Natural killer cell (primary cell): ENCODE data around the gene AGBL4. TPM values are rescaled to one million over a fixed set of nuclear protein-coding genes. Genes with fewer than 3 reads are reported as not detected.

Source experiments
- ATAC-seq, 3 donors: fragments of 150-1000 bp in 2 of 3; fragments of 200-7000 bp in 1 of 3; cut with Tn5 transposase; 1 replicate in 1 of 3; 2 replicates in 2 of 3; pipeline ENCODE4 v1.10.0; 2021; ENCODE audit warnings: mild to moderate bottlenecking in 2 of 3, moderate library complexity in 2 of 3
- DNase-seq, 2 donors: peaks; one replicate each; pipeline versions ENCODE4 v3.0.0 to v3.0.0-alpha.2; 2013 to 2021; ENCODE audit warnings: mixed read lengths in 1 of 2
- H3K27ac ChIP-seq: one replicate; pipeline ENCODE4 v1.5.1; 2013; ENCODE audit warnings: mild to moderate bottlenecking, low read length
- H3K27me3 ChIP-seq: one replicate; pipeline ENCODE4 v1.6.1; 2013; ENCODE audit warnings: low read length; ENCODE audit not compliant: control insufficient read depth, insufficient read depth
- H3K36me3 ChIP-seq: one replicate; pipeline ENCODE4 v1.6.1; 2013; ENCODE audit warnings: low read length; ENCODE audit not compliant: control insufficient read depth, insufficient read depth
- H3K4me1 ChIP-seq: one replicate; pipeline ENCODE4 v1.6.1; 2013; ENCODE audit warnings: low read length; ENCODE audit not compliant: control insufficient read depth, insufficient read depth
- H3K4me3 ChIP-seq: one replicate; pipeline ENCODE4 v1.5.1; 2013; ENCODE audit warnings: low read length
- H3K9me3 ChIP-seq: one replicate; pipeline ENCODE4 v1.6.1; 2013; ENCODE audit warnings: low read length; ENCODE audit not compliant: control insufficient read depth, insufficient read depth
- H3K27ac Mint-ChIP-seq, 2 donors: one replicate each; pipeline ENCODE4 v1.8.0; 2022; ENCODE audit warnings: mild to moderate bottlenecking in 2 of 2, mixed read lengths in 2 of 2, moderate library complexity in 1 of 2
- H3K27me3 Mint-ChIP-seq, 2 donors: one replicate each; pipeline ENCODE4 v1.8.0; 2022; ENCODE audit warnings: low read depth in 2 of 2, mixed read lengths in 2 of 2
- H3K36me3 Mint-ChIP-seq: one replicate; pipeline ENCODE4 v1.8.0; 2022; ENCODE audit warnings: mixed read lengths
- H3K4me1 Mint-ChIP-seq, 2 donors: one replicate each; pipeline ENCODE4 v1.8.0; 2022; ENCODE audit warnings: mixed read lengths in 2 of 2
- H3K4me3 Mint-ChIP-seq: one replicate; pipeline ENCODE4 v1.8.0; 2022; ENCODE audit warnings: mild to moderate bottlenecking, moderate library complexity, mixed read lengths
- H3K9me3 Mint-ChIP-seq, 2 donors: one replicate each; pipeline ENCODE4 v1.8.0; 2022; ENCODE audit warnings: mixed read lengths in 2 of 2
- WGBS: methylation state at CpG from one replicate; pipeline ENCODE4 v1.1.7; 2013; ENCODE audit warnings: missing lambda C conversion rate; ENCODE audit not compliant: insufficient coverage; 5-methylcytosine and 5-hydroxymethylcytosine counted together
- intact Hi-C: fragments of 100-400 bp; cut with micrococcal nuclease; formaldehyde crosslinking; loops from one replicate; pipeline ENCODE4 v1.14.2; 2022
- total RNA-seq, 4 donors: library from RNA; stranded (reverse); fragments of 120-200 nt in 1 of 4; gene quantifications; one replicate each; pipeline versions ENCODE4 v1.2.3 to v1.2.4, GENCODE V29; 2013 to 2022
- TF ChIP-seq, protein P1 (sequence below): fragments of 200-600 bp; IDR thresholded peaks from one replicate; pipeline ENCODE4 v1.8.0; 2022; ENCODE audit warnings: antibody characterized with exemption

AGBL4 gene
- total RNA-seq, 3 donors from 2014 or later (not counting 1 experiment from before 2014, with no cell fraction given), result not detected

DNA sequence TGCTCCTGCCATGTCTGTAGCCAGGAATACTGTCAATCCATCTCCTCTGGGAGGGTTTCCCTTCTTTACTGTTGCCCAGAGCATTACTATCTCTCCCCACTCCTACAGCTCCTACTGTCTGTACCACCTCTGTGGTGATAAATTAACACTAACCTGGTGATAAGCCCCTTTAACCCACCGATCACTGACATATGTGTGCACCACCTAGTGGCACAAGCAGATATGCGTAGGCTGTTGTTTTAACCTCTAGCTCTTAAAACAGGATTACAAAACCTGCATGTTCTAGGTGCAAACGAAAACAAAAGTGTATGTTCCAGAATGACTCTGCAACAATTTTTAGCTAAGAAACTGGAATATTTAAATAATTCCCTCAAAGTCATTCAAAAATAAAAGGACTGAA lies 1153.2 kb downstream of the AGBL4 start:
- no peak overlapping the region for H3K4me3 Mint-ChIP-seq
- intact Hi-C loops, result no loop called here
- H3K27me3 ChIP-seq, result no peaks in the 10 kb centered on the region
- H3K27ac Mint-ChIP-seq, result no peak overlapping the region
- peak in 1 of 2 donors; percentile 12 for DNase-seq
- peaks cover 5 to 6% of the 10 kb centered on the region in 2 donors for H3K27me3 Mint-ChIP-seq
- no peaks in the 10 kb centered on the region for H3K36me3 Mint-ChIP-seq
- no peak overlapping the region for H3K4me3 ChIP-seq
- H3K4me1 ChIP-seq, result no peaks in the 10 kb centered on the region
- H3K36me3 ChIP-seq, result no peaks in the 10 kb centered on the region
- no peaks in the 10 kb centered on the region for H3K4me1 Mint-ChIP-seq
- H3K9me3 ChIP-seq, result no peaks in the 10 kb centered on the region
- no peak overlapping the region for H3K27ac ChIP-seq
- H3K9me3 Mint-ChIP-seq, result no peaks in the 10 kb centered on the region
- 9% methylated on average over 2 of the region's 3 CpGs for WGBS
- no peak for ATAC-seq
- TF ChIP-seq, protein P1, sequence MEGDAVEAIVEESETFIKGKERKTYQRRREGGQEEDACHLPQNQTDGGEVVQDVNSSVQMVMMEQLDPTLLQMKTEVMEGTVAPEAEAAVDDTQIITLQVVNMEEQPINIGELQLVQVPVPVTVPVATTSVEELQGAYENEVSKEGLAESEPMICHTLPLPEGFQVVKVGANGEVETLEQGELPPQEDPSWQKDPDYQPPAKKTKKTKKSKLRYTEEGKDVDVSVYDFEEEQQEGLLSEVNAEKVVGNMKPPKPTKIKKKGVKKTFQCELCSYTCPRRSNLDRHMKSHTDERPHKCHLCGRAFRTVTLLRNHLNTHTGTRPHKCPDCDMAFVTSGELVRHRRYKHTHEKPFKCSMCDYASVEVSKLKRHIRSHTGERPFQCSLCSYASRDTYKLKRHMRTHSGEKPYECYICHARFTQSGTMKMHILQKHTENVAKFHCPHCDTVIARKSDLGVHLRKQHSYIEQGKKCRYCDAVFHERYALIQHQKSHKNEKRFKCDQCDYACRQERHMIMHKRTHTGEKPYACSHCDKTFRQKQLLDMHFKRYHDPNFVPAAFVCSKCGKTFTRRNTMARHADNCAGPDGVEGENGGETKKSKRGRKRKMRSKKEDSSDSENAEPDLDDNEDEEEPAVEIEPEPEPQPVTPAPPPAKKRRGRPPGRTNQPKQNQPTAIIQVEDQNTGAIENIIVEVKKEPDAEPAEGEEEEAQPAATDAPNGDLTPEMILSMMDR, result no peak

DNA sequence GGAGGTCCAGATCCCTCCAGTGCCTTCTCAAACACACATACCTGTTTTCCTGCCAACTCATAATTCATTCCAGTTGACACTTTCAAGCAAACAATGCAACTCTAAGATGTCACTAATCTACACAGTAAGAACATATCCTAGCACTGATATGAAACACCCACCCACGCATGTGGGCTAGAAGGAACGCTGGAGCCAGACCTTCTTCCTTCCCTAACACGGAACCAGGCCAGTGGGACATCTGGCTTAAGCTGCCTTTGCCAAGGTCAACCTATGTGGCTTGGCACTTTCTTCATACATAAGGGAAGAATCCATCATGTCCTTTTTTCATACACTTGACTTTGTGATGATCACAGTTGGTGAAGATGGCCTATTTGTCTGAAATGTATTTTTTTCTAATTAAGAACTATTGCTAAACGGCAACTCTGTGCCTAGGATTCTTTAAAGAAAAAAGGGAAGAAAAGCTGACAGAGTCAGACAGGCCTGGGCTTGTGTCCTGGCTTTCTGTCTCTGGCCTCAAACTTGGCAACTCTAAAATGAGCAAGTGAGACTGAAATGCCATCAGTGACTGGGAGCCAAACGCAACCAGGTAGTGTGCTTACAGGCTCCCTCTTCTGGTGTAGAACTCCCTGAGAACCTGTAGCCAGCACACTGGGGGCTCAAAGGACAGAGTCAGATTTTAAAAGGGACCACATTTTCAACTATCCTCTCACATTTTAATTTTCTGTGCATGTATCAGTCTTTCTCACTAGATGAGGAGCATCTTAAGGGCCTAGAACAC lies 1154.4 kb downstream of the AGBL4 start:
- peaks cover 5 to 6% of the 10 kb centered on the region in 2 donors for H3K27me3 Mint-ChIP-seq
- H3K4me1 Mint-ChIP-seq, result no peaks in the 10 kb centered on the region

DNA sequence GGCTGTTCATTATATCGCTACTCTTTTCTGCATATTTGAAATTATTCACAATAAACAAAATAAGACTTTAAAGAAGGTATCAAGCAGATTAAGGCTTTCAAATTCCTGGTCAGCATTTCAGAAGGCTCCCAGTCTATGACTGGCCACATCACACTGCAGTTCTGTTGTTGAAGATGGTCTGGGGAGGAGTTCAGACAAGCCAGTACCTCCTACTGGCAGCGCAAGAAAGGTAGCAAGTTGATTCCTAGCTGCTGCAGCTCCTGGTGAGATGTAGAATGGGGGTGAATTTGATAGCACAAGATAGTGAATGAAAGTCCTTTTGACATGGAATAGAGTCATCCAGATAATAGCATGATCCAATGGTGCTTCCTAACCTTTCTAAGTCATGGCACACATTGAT lies 1158.8 kb downstream of the AGBL4 start:
- Histone ChIP-seq H3K27me3 (no peaks in the 10 kb centered on the region), H3K9me3 (peaks cover 4% of the 10 kb centered on the region), H3K27ac (no peak overlapping the region), H3K36me3 (no peaks in the 10 kb centered on the region), H3K4me1 (no peaks in the 10 kb centered on the region), H3K4me3 (no peak overlapping the region)
- Mint-ChIP-seq H3K9me3 (no peaks in the 10 kb centered on the region), H3K4me1 (no peaks in the 10 kb centered on the region), H3K27me3 (peaks cover 0 to 3% of the 10 kb centered on the region in 2 donors), H3K27ac (no peak overlapping the region), H3K36me3 (no peaks in the 10 kb centered on the region), H3K4me3 (no peak overlapping the region)
- 100% methylated on average over 1 of the region's 2 CpGs for WGBS
- TF ChIP-seq, protein P1, result no peak
- intact Hi-C loops, result no loop called here
- DNase-seq (no peak), ATAC-seq (no peak)

More for the DNA sequence above, 1154.4 kb downstream of the AGBL4 start:
- no peaks in the 10 kb centered on the region for H3K9me3 ChIP-seq
- no peaks in the 10 kb centered on the region for H3K27me3 ChIP-seq
- intact Hi-C loops, result no loop called here
- no peak overlapping the region for H3K4me3 ChIP-seq
- H3K27ac ChIP-seq, result no peak overlapping the region
- DNase-seq, result no peak
- H3K36me3 ChIP-seq, result no peaks in the 10 kb centered on the region
- no peak for ATAC-seq
- Mint-ChIP-seq H3K27ac (no peak overlapping the region), H3K4me3 (no peak overlapping the region), H3K9me3 (no peaks in the 10 kb centered on the region), H3K36me3 (no peaks in the 10 kb centered on the region)
- H3K4me1 ChIP-seq, result no peaks in the 10 kb centered on the region
- TF ChIP-seq, protein P1, result no peak
- WGBS, result 91% methylated on average over 5 of the region's 5 CpGs

DNA sequence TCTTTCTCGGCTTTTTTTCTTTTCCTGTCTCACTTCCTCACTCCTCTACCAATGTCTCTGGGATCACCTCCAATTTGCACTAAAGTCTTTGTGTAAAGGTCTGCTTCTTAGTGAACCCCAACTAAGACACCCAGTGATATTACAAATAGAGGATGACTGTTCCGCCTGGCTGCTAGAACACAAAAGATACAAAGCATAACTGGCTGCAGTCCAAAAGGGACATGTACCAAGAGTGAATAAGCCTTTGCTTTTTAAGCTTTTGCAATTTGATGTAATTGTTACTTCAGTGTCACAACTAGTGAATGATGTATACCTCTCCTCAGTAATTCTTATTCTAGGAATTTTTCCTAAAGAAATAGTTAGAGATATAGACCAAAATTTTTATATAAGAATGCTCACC lies 1164.3 kb downstream of the AGBL4 start:
- DNase-seq, result no peak
- Histone ChIP-seq H3K9me3 (peaks cover 4% of the 10 kb centered on the region), H3K4me3 (no peak overlapping the region), H3K4me1 (no peaks in the 10 kb centered on the region), H3K27ac (no peak overlapping the region), H3K36me3 (no peaks in the 10 kb centered on the region), H3K27me3 (no peaks in the 10 kb centered on the region)
- H3K4me1 Mint-ChIP-seq, result no peaks in the 10 kb centered on the region
- H3K9me3 Mint-ChIP-seq, result peaks cover 0 to 5% of the 10 kb centered on the region in 2 donors
- TF ChIP-seq, protein P1, result no peak
- intact Hi-C loops, result no loop called here
- 44% methylated on average over 2 of the region's 2 CpGs for WGBS
- H3K27ac Mint-ChIP-seq, result no peak overlapping the region
- no peak for ATAC-seq
- no peak overlapping the region for H3K4me3 Mint-ChIP-seq
- H3K36me3 Mint-ChIP-seq, result no peaks in the 10 kb centered on the region
- peaks cover 0 to 2% of the 10 kb centered on the region in 2 donors for H3K27me3 Mint-ChIP-seq
